Measurements from ENCODE around the gene KRT222.

The KRT222 gene

DNA sequence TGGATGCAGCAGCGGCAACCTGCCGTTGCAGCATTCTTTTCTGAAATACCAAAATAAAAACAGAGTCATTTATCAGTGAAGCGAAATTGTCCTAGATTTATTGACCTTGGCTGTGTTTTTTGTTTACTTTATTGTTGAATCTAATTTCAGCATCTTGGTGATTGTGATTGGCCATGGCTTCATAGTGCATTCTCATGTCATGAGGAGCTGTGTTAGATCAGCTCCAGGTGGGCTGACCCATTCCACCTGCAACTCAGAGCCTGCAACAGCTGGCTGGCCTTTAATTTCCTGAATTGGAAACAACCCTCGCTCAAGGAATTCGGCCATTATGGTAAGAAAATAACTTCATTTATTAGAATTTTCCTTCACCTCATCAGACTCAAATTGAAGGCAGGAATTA is 22.1 kb upstream of the KRT222 start:
- no peaks in the 10 kb centered on the region for H3K27me3 ChIP-seq (ENCODE audit: control insufficient read depth, insufficient read depth, low read length)
- no peaks in the 10 kb centered on the region for H3K36me3 ChIP-seq (ENCODE audit: control insufficient read depth, insufficient read depth, low read length)
- no peaks in the 10 kb centered on the region for H3K4me1 ChIP-seq (ENCODE audit: control insufficient read depth, insufficient read depth, low read length)
- H3K9me3 ChIP-seq (ENCODE audit: control insufficient read depth, low read length) = no peaks in the 10 kb centered on the region
- H3K9ac ChIP-seq (ENCODE audit: low read length) = no peak overlapping the region
- H3K4me3 ChIP-seq (ENCODE audit: low read length) = no peak overlapping the region

GRCh38 chr17:40686192-40686591 is 21.2 kb upstream of the KRT222 start:
- H3K36me3 ChIP-seq (ENCODE audit: control insufficient read depth, insufficient read depth, low read length) = no peaks in the 10 kb centered on the region
- no peak overlapping the region for H3K4me3 ChIP-seq (ENCODE audit: low read length)
- H3K9me3 ChIP-seq (ENCODE audit: control insufficient read depth, low read length) = no peaks in the 10 kb centered on the region
- no peaks in the 10 kb centered on the region for H3K4me1 ChIP-seq (ENCODE audit: control insufficient read depth, insufficient read depth, low read length)
- H3K27me3 ChIP-seq (ENCODE audit: control insufficient read depth, insufficient read depth, low read length) = no peaks in the 10 kb centered on the region
- no peak overlapping the region for H3K9ac ChIP-seq (ENCODE audit: low read length)

GRCh38 chr17:40680998-40681397 is 16.0 kb upstream of the KRT222 start:
- H3K9ac ChIP-seq (ENCODE audit: low read length) = no peak overlapping the region
- no peaks in the 10 kb centered on the region for H3K9me3 ChIP-seq (ENCODE audit: control insufficient read depth, low read length)
- H3K4me1 ChIP-seq (ENCODE audit: control insufficient read depth, insufficient read depth, low read length) = no peaks in the 10 kb centered on the region
- no peak overlapping the region for H3K4me3 ChIP-seq (ENCODE audit: low read length)
- no peaks in the 10 kb centered on the region for H3K36me3 ChIP-seq (ENCODE audit: control insufficient read depth, insufficient read depth, low read length)
- H3K27me3 ChIP-seq (ENCODE audit: control insufficient read depth, insufficient read depth, low read length) = peaks cover 14% of the 10 kb centered on the region

DNA sequence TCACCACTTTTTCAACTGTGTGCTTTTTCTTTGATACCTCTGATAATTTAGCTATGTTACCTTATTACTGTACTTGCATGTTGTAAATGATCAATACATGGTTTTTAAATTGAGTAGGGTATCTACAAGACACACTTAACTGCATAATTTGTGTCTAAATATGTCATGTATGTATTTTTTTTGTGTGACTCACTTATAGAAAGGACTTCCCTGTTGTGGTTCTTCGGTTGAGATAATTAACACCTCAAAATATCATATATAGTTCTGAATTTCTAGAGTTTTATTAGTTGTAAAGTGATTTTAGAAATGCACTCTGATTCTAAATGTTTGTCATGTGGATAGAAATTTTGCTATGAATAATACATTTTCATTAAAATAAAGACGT is 14.5 kb upstream of the KRT222 start:
- H3K4me3 ChIP-seq (ENCODE audit: low read length) = no peak overlapping the region
- H3K9me3 ChIP-seq (ENCODE audit: control insufficient read depth, low read length) = no peaks in the 10 kb centered on the region
- no peaks in the 10 kb centered on the region for H3K36me3 ChIP-seq (ENCODE audit: control insufficient read depth, insufficient read depth, low read length)
- H3K9ac ChIP-seq (ENCODE audit: low read length) = no peak overlapping the region
- peaks cover 14% of the 10 kb centered on the region for H3K27me3 ChIP-seq (ENCODE audit: control insufficient read depth, insufficient read depth, low read length)
- no peaks in the 10 kb centered on the region for H3K4me1 ChIP-seq (ENCODE audit: control insufficient read depth, insufficient read depth, low read length)

DNA sequence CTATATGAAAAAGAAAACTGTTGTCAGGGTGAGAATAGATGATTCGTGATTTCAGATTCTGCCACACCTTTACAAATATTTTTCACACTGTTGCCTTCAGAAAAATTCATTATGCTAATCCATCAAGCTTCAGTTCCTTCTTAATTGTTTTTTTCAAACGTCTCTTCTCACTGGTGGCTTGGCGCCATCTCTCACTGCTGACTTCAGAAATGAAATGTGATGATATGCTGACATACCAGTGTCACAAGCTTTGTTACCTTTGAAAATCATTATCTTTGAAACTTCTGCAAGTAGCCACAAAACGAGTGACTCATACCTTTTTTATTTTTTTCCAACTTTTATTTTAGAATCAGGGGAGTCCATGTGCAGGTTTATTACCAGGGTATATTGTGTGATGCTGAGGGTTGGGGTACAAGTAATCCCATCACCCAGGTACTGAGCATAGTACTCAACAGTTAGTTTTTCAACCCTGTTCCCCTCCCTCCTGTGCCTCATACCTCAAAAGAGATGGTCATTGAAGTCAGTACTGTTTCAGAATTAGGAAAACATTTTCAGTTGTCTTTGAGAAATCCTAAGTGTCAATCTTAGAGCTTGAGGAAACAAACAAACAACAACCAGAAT is 14.0 kb upstream of the KRT222 start:
- no peak overlapping the region for H3K4me3 ChIP-seq (ENCODE audit: low read length)
- no peak overlapping the region for H3K9ac ChIP-seq (ENCODE audit: low read length)
- H3K4me1 ChIP-seq (ENCODE audit: control insufficient read depth, insufficient read depth, low read length) = no peaks in the 10 kb centered on the region
- H3K36me3 ChIP-seq (ENCODE audit: control insufficient read depth, insufficient read depth, low read length) = no peaks in the 10 kb centered on the region
- H3K27me3 ChIP-seq (ENCODE audit: control insufficient read depth, insufficient read depth, low read length) = peaks cover 14% of the 10 kb centered on the region
- H3K9me3 ChIP-seq (ENCODE audit: control insufficient read depth, low read length) = no peaks in the 10 kb centered on the region

DNA sequence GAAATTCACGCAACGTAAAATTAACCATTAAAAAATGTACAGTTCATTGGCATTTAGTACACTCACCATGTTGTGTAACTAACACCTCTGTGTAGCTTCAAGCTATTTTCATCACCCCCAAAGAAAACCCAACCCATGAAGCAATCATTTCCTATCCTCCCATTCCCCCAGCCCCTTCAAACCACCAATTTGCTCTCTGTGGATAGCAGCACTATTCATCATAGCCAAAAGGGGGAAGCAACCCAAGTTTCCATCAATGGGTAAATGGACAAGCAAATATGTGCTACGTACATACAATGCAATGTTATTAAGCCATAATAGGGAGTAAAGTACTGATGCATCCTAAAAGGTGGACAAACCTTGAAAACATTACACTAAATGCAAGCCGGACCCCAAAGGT is 10.9 kb upstream of the KRT222 start:
- no peak overlapping the region for H3K9ac ChIP-seq (ENCODE audit: low read length)
- H3K27me3 ChIP-seq (ENCODE audit: control insufficient read depth, insufficient read depth, low read length) = peaks cover 14% of the 10 kb centered on the region
- H3K9me3 ChIP-seq (ENCODE audit: control insufficient read depth, low read length) = no peaks in the 10 kb centered on the region
- no peak overlapping the region for H3K4me3 ChIP-seq (ENCODE audit: low read length)
- H3K4me1 ChIP-seq (ENCODE audit: control insufficient read depth, insufficient read depth, low read length) = no peaks in the 10 kb centered on the region
- H3K36me3 ChIP-seq (ENCODE audit: control insufficient read depth, insufficient read depth, low read length) = no peaks in the 10 kb centered on the region

DNA sequence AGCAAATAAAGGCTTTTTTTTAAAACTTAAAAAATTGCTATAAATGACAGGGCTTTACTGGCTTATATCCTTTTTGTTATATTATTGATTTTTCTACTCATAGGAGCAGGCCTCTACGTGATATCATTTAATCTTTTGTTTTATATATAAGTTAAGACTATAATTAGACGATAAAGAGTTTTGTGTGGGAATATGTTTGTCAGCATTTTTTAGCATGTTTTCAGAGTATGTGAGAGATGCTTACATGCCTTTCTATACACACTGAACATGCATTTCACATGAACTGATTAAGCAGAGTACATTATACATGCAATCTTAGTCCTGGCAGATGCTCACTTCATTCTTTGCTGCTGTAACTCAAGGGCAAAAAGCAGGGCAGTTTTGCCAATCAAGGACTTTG is 7.7 kb upstream of the KRT222 start:
- peaks cover 14% of the 10 kb centered on the region for H3K27me3 ChIP-seq (ENCODE audit: control insufficient read depth, insufficient read depth, low read length)
- no peaks in the 10 kb centered on the region for H3K4me1 ChIP-seq (ENCODE audit: control insufficient read depth, insufficient read depth, low read length)

DNA sequence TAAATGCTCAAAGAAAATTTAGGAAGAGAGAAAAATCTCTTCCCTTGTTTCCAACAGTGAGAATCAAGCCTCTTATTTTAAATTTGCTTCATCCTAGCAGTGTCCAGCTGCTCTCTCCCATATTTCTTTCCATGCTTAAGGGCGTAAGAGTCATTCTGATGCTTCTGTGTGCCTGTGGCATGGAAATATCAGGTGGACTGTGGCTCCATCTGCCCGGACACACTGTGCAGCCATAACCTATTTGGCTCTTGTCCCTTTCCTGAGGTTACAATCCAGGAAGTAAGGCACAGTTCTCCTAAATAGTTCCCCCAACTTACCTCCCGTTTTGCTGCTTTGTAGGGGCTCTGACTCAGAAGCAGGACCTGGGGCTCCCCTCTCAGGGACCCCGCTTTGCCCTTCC is 6.3 kb upstream of the KRT222 start:
- H3K9ac ChIP-seq (ENCODE audit: low read length) = no peak overlapping the region
- H3K9me3 ChIP-seq (ENCODE audit: control insufficient read depth, low read length) = no peaks in the 10 kb centered on the region
- no peaks in the 10 kb centered on the region for H3K36me3 ChIP-seq (ENCODE audit: control insufficient read depth, insufficient read depth, low read length)
- H3K27me3 ChIP-seq (ENCODE audit: control insufficient read depth, insufficient read depth, low read length) = peaks cover 7% of the 10 kb centered on the region
- H3K4me1 ChIP-seq (ENCODE audit: control insufficient read depth, insufficient read depth, low read length) = no peaks in the 10 kb centered on the region
- H3K4me3 ChIP-seq (ENCODE audit: low read length) = no peak overlapping the region

More for the DNA sequence above, 7.7 kb upstream of the KRT222 start:
- no peak overlapping the region for H3K9ac ChIP-seq (ENCODE audit: low read length)
- no peaks in the 10 kb centered on the region for H3K36me3 ChIP-seq (ENCODE audit: control insufficient read depth, insufficient read depth, low read length)
- no peaks in the 10 kb centered on the region for H3K9me3 ChIP-seq (ENCODE audit: control insufficient read depth, low read length)
- no peak overlapping the region for H3K4me3 ChIP-seq (ENCODE audit: low read length)

DNA sequence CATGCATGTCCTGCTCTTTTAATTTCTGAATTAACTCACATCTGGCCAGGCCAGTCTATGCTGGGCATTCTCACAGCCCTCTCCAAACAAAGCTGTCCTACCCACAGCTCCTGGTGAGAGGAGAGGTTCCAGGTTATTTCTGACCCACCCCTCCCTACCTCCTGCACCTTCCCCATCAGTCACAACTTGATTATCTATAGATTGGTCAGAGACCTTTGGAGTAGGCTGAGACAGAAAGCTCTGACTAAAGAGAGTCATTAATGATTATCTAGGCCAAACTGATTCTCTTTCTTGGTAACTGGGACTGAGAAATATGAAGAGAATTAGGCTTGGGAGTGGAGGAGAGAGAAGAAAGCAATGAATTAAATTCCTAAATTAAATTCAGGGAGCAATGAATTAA is 1.4 kb upstream of the KRT222 start:
- Histone ChIP-seq H3K36me3 (ENCODE audit: control insufficient read depth, insufficient read depth, low read length) (no peaks in the 10 kb centered on the region), H3K4me1 (ENCODE audit: control insufficient read depth, insufficient read depth, low read length) (no peaks in the 10 kb centered on the region), H3K9ac (ENCODE audit: low read length) (no peak overlapping the region), H3K4me3 (ENCODE audit: low read length) (no peak overlapping the region), H3K27me3 (ENCODE audit: control insufficient read depth, insufficient read depth, low read length) (peaks cover 30% of the 10 kb centered on the region), H3K9me3 (ENCODE audit: control insufficient read depth, low read length) (no peaks in the 10 kb centered on the region)

DNA sequence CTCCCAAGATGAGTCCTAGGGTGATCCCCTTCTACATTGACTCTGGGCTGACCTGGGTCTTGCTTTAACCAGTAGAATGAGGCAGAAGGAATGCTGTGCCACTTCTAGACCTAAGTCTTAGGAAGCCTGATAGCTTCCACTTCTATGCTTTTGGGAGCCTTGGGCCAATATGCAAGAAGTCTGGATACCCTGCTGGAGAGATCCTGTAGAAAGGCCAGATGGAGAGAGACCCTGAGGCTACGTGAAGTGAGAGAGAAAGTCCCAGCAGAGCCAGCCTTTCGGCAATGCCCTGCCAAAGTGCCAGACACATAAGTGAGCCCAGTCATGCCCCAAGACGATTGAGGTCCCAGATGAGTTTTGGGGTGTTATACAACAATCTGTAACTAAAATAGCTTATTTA is 1.7 kb downstream of the KRT222 start:
- Histone ChIP-seq H3K9me3 (ENCODE audit: control insufficient read depth, low read length) (no peaks in the 10 kb centered on the region), H3K27me3 (ENCODE audit: control insufficient read depth, insufficient read depth, low read length) (peaks cover 36% of the 10 kb centered on the region), H3K4me3 (ENCODE audit: low read length) (no peak overlapping the region), H3K9ac (ENCODE audit: low read length) (no peak overlapping the region), H3K4me1 (ENCODE audit: control insufficient read depth, insufficient read depth, low read length) (no peaks in the 10 kb centered on the region), H3K36me3 (ENCODE audit: control insufficient read depth, insufficient read depth, low read length) (no peaks in the 10 kb centered on the region)

DNA sequence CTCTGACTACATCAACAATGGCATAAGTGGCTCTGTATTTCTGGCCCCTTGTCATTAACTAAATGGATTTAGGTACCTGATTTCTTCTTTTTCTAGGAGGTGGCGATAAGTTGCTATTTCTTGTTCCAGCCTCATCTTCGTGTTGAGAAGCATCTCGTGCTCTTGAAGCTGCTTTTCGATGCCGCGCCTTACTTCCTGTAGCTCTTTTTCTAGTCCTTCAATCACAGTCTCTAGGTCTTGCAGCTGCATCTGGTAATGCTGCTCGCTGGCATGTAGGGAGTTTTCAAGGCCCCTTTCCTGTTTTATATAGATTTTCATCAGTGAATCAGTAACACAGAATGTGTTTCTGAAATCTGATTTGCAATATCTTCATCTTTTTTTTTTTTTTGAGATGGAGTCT is 5.1 kb downstream of the KRT222 start:
- Histone ChIP-seq H3K4me1 (ENCODE audit: control insufficient read depth, insufficient read depth, low read length) (no peaks in the 10 kb centered on the region), H3K4me3 (ENCODE audit: low read length) (no peak overlapping the region), H3K9me3 (ENCODE audit: control insufficient read depth, low read length) (no peaks in the 10 kb centered on the region), H3K36me3 (ENCODE audit: control insufficient read depth, insufficient read depth, low read length) (no peaks in the 10 kb centered on the region), H3K27me3 (ENCODE audit: control insufficient read depth, insufficient read depth, low read length) (peaks cover 22% of the 10 kb centered on the region), H3K9ac (ENCODE audit: low read length) (no peak overlapping the region)

DNA sequence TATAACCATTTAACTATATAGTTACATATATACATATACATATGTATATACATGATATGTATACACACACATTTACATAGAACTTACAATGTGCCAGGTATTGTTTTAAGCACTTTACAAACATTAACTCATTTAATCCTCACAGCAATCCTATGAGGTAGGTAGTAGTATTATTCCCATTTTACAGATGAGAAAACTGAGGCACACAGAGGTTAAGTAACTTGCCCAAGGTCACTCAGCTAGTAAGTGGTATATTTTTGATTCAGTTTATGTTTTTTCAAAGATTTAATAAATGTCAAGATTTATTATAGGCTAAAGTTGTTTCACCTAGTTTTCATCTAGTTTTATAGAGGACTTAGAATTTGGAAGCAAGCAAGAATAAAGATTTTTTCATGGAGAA is 6.6 kb downstream of the KRT222 start:
- H3K36me3 ChIP-seq (ENCODE audit: control insufficient read depth, insufficient read depth, low read length) = no peaks in the 10 kb centered on the region
- no peak overlapping the region for H3K4me3 ChIP-seq (ENCODE audit: low read length)
- no peaks in the 10 kb centered on the region for H3K4me1 ChIP-seq (ENCODE audit: control insufficient read depth, insufficient read depth, low read length)
- no peak overlapping the region for H3K9ac ChIP-seq (ENCODE audit: low read length)
- H3K27me3 ChIP-seq (ENCODE audit: control insufficient read depth, insufficient read depth, low read length) = peaks cover 18% of the 10 kb centered on the region
- H3K9me3 ChIP-seq (ENCODE audit: control insufficient read depth, low read length) = no peaks in the 10 kb centered on the region

DNA sequence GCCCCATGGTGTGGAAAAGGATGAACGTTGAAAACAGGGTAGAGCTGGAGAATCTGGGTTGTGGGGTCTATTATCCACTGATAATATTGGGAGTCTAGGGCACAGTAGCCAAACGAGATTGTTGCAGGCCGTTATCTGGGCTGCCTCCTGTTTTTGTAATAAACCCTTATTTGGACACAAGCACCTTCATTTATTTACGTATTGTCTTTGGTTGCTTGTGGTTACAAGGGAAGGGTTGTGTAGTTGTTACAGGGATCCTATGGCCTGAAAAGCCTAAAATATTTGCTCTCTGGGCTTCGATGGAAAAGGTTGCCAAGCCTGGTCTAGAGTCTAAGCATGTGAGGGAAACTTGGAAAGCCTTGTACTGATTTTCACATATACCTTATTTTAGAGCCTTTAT is 13.0 kb downstream of the KRT222 start:
- H3K4me3 ChIP-seq (ENCODE audit: low read length) = no peak overlapping the region
- no peaks in the 10 kb centered on the region for H3K27me3 ChIP-seq (ENCODE audit: control insufficient read depth, insufficient read depth, low read length)
- no peak overlapping the region for H3K9ac ChIP-seq (ENCODE audit: low read length)
- H3K9me3 ChIP-seq (ENCODE audit: control insufficient read depth, low read length) = no peaks in the 10 kb centered on the region
- H3K36me3 ChIP-seq (ENCODE audit: control insufficient read depth, insufficient read depth, low read length) = no peaks in the 10 kb centered on the region
- H3K4me1 ChIP-seq (ENCODE audit: control insufficient read depth, insufficient read depth, low read length) = peaks cover 6% of the 10 kb centered on the region
